Measurements from ENCODE around the gene ZFYVE27.

ZFYVE27 gene

DNA sequence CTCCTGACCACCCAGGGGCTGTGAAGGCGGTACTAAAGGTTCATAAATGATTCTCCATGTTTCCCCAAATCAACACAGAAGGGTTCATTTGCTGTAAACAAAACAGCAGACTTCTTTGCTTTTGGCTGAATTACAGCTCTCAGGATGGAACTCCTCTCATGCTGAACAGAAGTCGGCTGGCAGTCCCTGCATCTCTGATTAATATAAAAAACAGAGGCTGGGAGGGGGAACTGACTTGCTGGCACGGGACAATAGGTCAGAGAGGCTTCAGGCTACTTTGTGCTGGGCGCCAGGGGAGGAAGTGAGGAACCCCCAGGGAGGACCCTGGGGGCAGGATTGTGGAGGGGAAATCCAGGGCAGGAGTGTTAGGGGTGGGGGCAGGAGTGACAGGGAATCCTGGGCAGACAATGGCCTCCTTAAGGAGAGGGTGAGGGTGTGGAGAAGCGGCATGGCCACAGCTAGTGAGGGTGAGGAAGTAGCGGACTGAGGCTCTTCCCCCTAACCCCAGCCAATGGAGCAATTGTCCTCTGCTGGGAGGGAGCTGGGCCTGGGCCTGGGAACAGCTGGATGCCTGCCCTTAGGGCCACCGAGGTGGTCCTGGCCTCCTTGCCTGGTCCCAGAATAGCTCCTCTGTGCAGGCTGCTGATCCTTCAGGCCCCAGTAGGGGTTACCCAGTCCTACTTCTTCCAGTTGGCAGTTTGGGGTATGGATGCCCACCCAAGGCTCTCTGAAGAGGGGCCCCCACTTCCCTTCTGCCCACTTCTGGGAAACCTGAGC lies 44.1 kb downstream of the ZFYVE27 start:
- WGBS, 2 experiments, result 50 to 55% methylated on average over 7 of the region's 7 CpGs
- no peaks in the 10 kb centered on the region for H3K27me3 ChIP-seq (ENCODE audit: control insufficient read depth, insufficient read depth, low read length, poor library complexity, severe bottlenecking)
- H3K9me3 ChIP-seq (ENCODE audit: control insufficient read depth, low read length), result no peaks in the 10 kb centered on the region
- no peak overlapping the region for H3K27ac ChIP-seq (ENCODE audit: insufficient read depth, low read depth, low read length, poor library complexity, severe bottlenecking)
- H3K36me3 ChIP-seq (ENCODE audit: control insufficient read depth, insufficient read depth, low read length), result no peaks in the 10 kb centered on the region
- peaks cover 22% of the 10 kb centered on the region for H3K4me1 ChIP-seq (ENCODE audit: control insufficient read depth, insufficient read depth, low read length)
- H3K4me3 ChIP-seq (ENCODE audit: insufficient read depth, low read depth, low read length), result no peak overlapping the region

DNA sequence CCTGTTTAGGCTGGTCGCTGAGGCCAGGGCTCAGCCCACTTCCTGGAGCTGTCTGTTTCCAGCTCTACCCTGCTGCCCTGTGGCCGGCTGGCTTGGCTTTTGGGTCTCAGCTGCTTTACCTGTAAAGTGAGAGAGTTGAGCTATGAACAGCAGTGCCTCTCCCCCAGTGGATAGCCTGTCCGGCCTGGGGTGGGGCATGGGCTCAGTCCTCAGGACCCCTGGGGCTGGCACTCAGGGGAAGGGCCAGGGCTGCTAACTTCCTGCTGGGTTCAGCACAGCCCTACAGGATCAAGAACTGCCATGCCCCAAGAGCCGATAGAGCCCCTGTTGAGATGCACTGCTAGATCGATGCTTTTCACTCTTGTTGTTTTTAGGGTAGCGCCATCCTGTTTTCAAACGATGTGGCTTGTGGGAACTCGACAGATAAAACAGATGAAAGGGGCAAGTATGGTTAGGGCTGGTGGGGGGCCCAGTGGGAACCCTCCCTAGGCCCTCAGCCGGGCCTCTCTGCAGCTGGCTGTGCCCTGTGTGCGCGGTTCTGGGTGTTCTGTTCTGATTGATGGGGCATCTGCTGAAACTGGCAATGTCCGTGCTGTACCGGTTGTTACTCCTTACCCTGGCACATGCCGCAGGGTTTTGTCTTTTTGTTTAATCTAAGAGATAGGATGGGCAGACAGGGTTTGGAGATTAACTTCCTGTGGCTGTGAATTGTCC lies 44.8 kb downstream of the ZFYVE27 start:
- H3K4me3 ChIP-seq (ENCODE audit: insufficient read depth, low read depth, low read length), result no peak overlapping the region
- no peak overlapping the region for H3K27ac ChIP-seq (ENCODE audit: insufficient read depth, low read depth, low read length, poor library complexity, severe bottlenecking)
- no peaks in the 10 kb centered on the region for H3K36me3 ChIP-seq (ENCODE audit: control insufficient read depth, insufficient read depth, low read length)
- H3K9me3 ChIP-seq (ENCODE audit: control insufficient read depth, low read length), result no peaks in the 10 kb centered on the region
- no peaks in the 10 kb centered on the region for H3K27me3 ChIP-seq (ENCODE audit: control insufficient read depth, insufficient read depth, low read length, poor library complexity, severe bottlenecking)
- H3K4me1 ChIP-seq (ENCODE audit: control insufficient read depth, insufficient read depth, low read length), result peaks cover 22% of the 10 kb centered on the region
- 66 to 69% methylated on average over 14 of the region's 14 CpGs for WGBS, 2 experiments

DNA sequence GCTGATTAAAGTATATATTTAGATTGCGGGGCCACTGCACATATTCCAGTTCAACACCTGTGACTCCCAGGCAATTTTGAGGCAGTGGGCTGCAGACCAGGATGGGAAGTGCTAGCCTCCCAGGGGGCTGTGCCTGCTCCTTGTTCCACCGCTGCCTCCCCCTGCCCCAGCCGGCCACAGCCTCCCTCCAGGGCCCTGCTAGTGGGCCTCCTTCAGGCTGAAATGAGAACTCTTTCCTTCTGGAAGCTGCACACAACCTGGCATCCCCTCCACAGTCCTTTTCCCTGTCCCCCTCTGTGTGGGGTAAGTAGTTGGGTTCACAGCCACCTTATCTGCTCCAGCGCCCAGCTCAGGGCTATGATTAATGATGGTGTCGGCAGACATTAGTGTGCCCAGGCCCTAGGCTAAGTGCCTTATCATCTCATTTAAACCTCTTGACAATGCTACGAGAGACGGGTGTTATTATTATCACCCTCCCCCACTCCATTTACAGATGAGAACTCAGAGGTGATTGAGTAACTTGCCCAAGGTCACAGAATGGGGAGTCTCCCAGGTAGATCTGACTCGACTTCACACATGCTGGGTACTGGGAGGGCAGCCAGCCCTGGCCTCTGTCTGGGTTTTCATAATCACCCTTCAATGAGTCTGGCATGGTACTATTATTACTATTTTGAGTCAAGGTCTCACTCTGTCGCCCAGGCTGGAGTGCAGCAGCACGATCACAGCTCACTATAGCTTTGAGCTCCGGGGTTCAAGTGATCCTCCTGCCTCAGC lies 45.7 kb downstream of the ZFYVE27 start:
- Histone ChIP-seq H3K4me1 (ENCODE audit: control insufficient read depth, insufficient read depth, low read length) (peaks cover 22% of the 10 kb centered on the region), H3K9me3 (ENCODE audit: control insufficient read depth, low read length) (no peaks in the 10 kb centered on the region), H3K4me3 (ENCODE audit: insufficient read depth, low read depth, low read length) (no peak overlapping the region), H3K27me3 (ENCODE audit: control insufficient read depth, insufficient read depth, low read length, poor library complexity, severe bottlenecking) (no peaks in the 10 kb centered on the region), H3K36me3 (ENCODE audit: control insufficient read depth, insufficient read depth, low read length) (no peaks in the 10 kb centered on the region), H3K27ac (ENCODE audit: insufficient read depth, low read depth, low read length, poor library complexity, severe bottlenecking) (no peak overlapping the region)
- 80 to 83% methylated on average over 11 of the region's 11 CpGs for WGBS, 2 experiments

DNA sequence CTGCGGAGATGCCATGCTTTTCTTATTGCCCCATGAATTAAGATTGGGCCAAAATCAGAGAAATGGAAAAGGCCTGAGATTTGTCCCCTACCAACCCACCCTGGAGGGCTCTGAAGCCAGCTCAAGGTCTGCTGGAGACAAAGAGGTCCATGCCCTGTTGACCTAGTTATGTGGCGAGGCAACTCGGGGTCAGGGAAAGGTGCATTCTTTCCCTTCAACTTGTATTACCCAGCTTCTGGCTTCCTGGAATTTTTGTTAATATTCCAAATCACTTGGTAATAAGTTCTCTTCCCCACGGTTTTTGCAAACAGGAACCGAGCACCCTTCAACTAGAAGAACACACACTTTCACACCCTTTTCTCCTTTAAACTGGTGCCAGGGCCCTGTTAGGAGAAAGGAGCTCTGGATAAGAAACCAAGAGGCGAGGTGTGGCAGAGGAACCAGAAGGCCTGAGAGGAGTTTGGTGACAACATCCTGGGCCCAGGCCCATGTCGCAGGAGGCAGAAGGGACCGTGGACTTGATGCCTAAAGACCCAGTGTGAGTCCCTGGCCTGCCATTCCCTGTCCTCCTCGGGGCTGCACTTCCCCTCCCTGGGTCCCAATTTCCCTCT lies 47.4 kb downstream of the ZFYVE27 start:
- peaks cover 24% of the 10 kb centered on the region for H3K4me1 ChIP-seq (ENCODE audit: control insufficient read depth, insufficient read depth, low read length)
- WGBS, 2 experiments, result 87 to 94% methylated on average over 9 of the region's 9 CpGs
- no peaks in the 10 kb centered on the region for H3K27me3 ChIP-seq (ENCODE audit: control insufficient read depth, insufficient read depth, low read length, poor library complexity, severe bottlenecking)
- H3K4me3 ChIP-seq (ENCODE audit: insufficient read depth, low read depth, low read length), result no peak overlapping the region
- H3K36me3 ChIP-seq (ENCODE audit: control insufficient read depth, insufficient read depth, low read length), result no peaks in the 10 kb centered on the region
- H3K9me3 ChIP-seq (ENCODE audit: control insufficient read depth, low read length), result no peaks in the 10 kb centered on the region
- H3K27ac ChIP-seq (ENCODE audit: insufficient read depth, low read depth, low read length, poor library complexity, severe bottlenecking), result no peak overlapping the region

DNA sequence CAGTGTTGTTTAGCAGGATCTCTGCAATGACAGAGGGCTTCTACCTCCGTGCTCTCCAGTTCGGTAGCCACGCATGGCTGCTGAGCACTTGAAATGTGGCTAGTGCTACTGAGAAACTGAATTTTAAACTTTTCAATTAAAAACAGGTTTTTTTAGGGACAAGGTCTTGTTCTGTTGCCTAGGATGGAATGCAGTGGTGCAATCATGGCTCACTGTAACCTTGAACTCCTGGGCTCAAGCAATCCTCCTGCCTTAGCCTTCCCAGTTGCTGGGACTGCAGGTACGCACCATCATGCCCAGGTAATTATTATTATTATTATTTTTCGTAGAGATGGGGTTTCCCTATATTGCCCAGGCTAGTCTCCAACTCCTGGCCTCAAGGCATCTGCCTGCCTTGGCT lies 48.3 kb downstream of the ZFYVE27 start:
- Histone ChIP-seq H3K27me3 (ENCODE audit: control insufficient read depth, insufficient read depth, low read length, poor library complexity, severe bottlenecking) (no peaks in the 10 kb centered on the region), H3K36me3 (ENCODE audit: control insufficient read depth, insufficient read depth, low read length) (no peaks in the 10 kb centered on the region), H3K9me3 (ENCODE audit: control insufficient read depth, low read length) (no peaks in the 10 kb centered on the region), H3K4me3 (ENCODE audit: insufficient read depth, low read depth, low read length) (no peak overlapping the region), H3K27ac (ENCODE audit: insufficient read depth, low read depth, low read length, poor library complexity, severe bottlenecking) (no peak overlapping the region), H3K4me1 (ENCODE audit: control insufficient read depth, insufficient read depth, low read length) (peaks cover 24% of the 10 kb centered on the region)
- WGBS, 2 experiments, result 91 to 94% methylated on average over 4 of the region's 5 CpGs

DNA sequence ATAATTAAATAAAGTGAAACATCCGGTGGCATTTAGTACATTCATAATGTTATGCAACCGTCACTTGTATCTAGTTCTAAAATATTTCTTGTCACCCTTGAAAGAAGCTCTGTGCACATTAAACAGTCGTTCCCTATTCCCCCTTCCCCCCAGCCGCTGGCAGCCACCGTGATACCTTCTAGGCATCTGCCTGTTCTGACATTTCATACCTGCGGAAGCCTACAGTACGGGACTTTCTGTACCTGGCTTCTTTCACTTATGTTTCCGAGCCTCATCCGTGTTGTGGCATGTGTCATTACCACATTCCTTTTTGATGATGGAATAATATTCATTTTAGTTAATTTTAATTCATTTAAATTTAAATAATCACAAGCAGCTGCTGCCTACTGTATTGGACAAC lies 48.8 kb downstream of the ZFYVE27 start:
- Histone ChIP-seq H3K4me3 (ENCODE audit: insufficient read depth, low read depth, low read length) (no peak overlapping the region), H3K4me1 (ENCODE audit: control insufficient read depth, insufficient read depth, low read length) (peaks cover 23% of the 10 kb centered on the region), H3K9me3 (ENCODE audit: control insufficient read depth, low read length) (no peaks in the 10 kb centered on the region), H3K27me3 (ENCODE audit: control insufficient read depth, insufficient read depth, low read length, poor library complexity, severe bottlenecking) (no peaks in the 10 kb centered on the region), H3K27ac (ENCODE audit: insufficient read depth, low read depth, low read length, poor library complexity, severe bottlenecking) (no peak overlapping the region), H3K36me3 (ENCODE audit: control insufficient read depth, insufficient read depth, low read length) (no peaks in the 10 kb centered on the region)
- WGBS, 2 experiments, result 93 to 94% methylated on average over 8 to 9 of the region's 9 CpGs

DNA sequence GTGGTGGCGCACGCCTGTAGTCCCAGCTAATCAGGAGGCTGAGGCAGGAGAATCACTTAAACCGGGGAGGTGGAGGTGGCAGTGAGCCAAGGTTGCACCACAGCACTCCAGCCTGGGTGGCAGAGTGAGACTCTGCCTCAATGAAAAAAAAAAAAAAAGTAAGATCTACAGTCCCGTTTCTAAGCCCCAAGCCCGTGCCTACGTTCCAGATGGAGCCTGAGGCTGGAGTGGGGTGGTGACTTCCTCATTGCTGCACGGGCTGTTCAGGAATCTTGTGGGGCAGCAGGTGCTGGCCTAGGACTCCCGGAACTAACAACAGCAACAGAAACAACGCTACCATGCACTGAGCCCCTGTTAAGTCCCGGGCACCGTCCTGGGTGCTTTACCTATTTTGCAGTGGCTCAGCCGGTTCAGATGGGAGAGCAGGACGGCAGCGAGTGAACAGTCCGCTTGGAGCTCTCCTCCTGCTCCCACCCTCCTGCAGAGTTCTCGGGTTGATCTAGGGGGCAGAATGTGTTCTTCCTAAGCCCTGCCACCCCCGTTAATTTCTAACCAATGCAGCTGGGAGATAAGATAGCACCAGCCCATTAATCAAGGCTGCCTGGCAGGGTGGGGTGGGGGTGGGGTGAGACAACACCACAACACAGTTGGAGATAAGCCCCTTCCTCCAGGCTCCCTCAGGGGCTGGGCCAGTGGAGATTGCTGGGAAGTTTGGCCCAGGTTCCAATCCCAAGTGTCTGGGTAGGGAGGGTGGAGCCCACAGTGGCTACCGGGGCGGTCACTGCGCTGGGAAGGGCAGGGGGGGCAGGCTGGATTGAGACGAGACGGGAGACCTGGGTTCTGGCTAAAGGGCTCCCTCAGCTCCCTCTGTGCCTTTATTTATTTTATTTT lies 51.9 kb downstream of the ZFYVE27 start:
- Histone ChIP-seq H3K4me3 (ENCODE audit: insufficient read depth, low read depth, low read length) (no peak overlapping the region), H3K4me1 (ENCODE audit: control insufficient read depth, insufficient read depth, low read length) (peaks cover 7% of the 10 kb centered on the region), H3K27me3 (ENCODE audit: control insufficient read depth, insufficient read depth, low read length, poor library complexity, severe bottlenecking) (no peaks in the 10 kb centered on the region), H3K27ac (ENCODE audit: insufficient read depth, low read depth, low read length, poor library complexity, severe bottlenecking) (no peak overlapping the region), H3K9me3 (ENCODE audit: control insufficient read depth, low read length) (no peaks in the 10 kb centered on the region), H3K36me3 (ENCODE audit: control insufficient read depth, insufficient read depth, low read length) (no peaks in the 10 kb centered on the region)
- WGBS, 2 experiments, result 68 to 71% methylated on average over 21 to 22 of the region's 22 CpGs

DNA sequence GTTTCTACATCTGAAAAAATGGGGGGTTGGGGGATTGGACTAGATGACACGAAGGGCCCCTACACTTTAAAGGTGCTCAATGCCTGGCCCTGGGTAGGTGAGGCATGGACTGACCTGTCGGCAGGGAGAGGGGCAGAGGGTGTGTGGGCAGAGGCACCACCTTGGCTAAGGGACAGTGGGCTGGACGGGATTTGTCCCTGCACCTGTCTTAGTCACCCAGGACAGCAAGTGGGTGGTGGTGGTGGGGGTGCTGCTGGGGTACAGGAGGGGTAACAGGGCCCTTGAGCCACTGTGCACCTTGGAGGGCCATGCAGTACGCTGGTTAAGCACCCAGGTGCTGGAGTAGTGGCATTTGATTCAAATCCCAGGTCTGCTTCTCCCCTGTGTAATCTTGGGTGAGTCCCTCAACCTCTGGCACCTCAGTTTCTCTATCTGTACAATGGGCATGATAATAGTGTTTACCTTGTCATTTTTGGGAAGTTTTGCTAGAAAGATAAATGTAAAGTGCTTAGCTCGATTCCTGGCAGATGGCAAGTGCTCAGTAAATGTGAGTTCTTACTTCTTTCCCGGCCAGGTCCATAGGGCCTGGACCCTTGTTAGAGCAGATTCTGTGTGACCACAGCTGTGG lies 53.0 kb downstream of the ZFYVE27 start:
- Histone ChIP-seq H3K9me3 (ENCODE audit: control insufficient read depth, low read length) (no peaks in the 10 kb centered on the region), H3K4me3 (ENCODE audit: insufficient read depth, low read depth, low read length) (no peak overlapping the region), H3K36me3 (ENCODE audit: control insufficient read depth, insufficient read depth, low read length) (no peaks in the 10 kb centered on the region), H3K27me3 (ENCODE audit: control insufficient read depth, insufficient read depth, low read length, poor library complexity, severe bottlenecking) (no peaks in the 10 kb centered on the region), H3K27ac (ENCODE audit: insufficient read depth, low read depth, low read length, poor library complexity, severe bottlenecking) (no peak overlapping the region), H3K4me1 (ENCODE audit: control insufficient read depth, insufficient read depth, low read length) (peaks cover 7% of the 10 kb centered on the region)
- 89 to 96% methylated on average over 6 of the region's 6 CpGs for WGBS, 2 experiments

Data from ectodermal cell (in vitro differentiated cells).